MCF 10A (cell line): ENCODE results near the gene NXPH4. TPM values are rescaled to one million over a fixed set of nuclear protein-coding genes. Genes with fewer than 3 reads are reported as not detected.

ENCODE experiments used
- BruUV-seq: library from RNA; stranded (reverse); fragments of 400-500 nt; replicated peaks from 2 replicates; lab custom pipeline; 2021; lab: Mats Ljungman, UMichigan
- CTCF ChIA-PET: fragments of 300-600 bp; sonication (Branson Sonifier 250); formaldehyde crosslinking; extraction: SDS; loops from one replicate; lab custom pipeline; 2021; ENCODE audit warnings: antibody characterized with exemption, inconsistent platforms; lab: Yijun Ruan, JAX
- POLR2A ChIA-PET: fragments of 300-600, 350-650 bp; sonication (Branson Sonifier 250); formaldehyde crosslinking; extraction: SDS; loops from one replicate; lab custom pipeline; 2020; ENCODE audit warnings: antibody characterized with exemption, inconsistent platforms; lab: Yijun Ruan, JAX
- DNase-seq: peaks from one replicate; pipeline ENCODE4 v3.0.0-alpha.2; 2018; ENCODE audit not compliant: unreplicated experiment
- H3K27ac Mint-ChIP-seq: one replicate; pipeline ENCODE4 v1.8.0; 2022; ENCODE audit warnings: mild to moderate bottlenecking, low read depth, mixed read lengths; ENCODE audit not compliant: unreplicated experiment
- H3K27me3 Mint-ChIP-seq: one replicate; pipeline ENCODE4 v1.8.0; 2022; ENCODE audit warnings: mixed read lengths; ENCODE audit not compliant: insufficient read depth, unreplicated experiment
- H3K36me3 Mint-ChIP-seq: one replicate; pipeline ENCODE4 v1.8.0; 2022; ENCODE audit warnings: mild to moderate bottlenecking, moderate library complexity, mixed read lengths; ENCODE audit not compliant: insufficient read depth, unreplicated experiment
- H3K4me1 Mint-ChIP-seq: one replicate; pipeline ENCODE4 v1.8.0; 2022; ENCODE audit warnings: mixed read lengths; ENCODE audit not compliant: insufficient read depth, unreplicated experiment
- H3K4me3 Mint-ChIP-seq: one replicate; pipeline ENCODE4 v1.8.0; 2022; ENCODE audit warnings: mild to moderate bottlenecking, moderate library complexity, mixed read lengths; ENCODE audit not compliant: unreplicated experiment
- H3K9me3 Mint-ChIP-seq: one replicate; pipeline ENCODE4 v1.8.0; 2022; ENCODE audit warnings: mixed read lengths; ENCODE audit not compliant: unreplicated experiment
- CTCF ChIP-seq: fragments of 200-600 bp; IDR thresholded peaks from one replicate; pipeline ENCODE4 v1.8.0; 2022; ENCODE audit warnings: antibody characterized with exemption, mild to moderate bottlenecking; ENCODE audit not compliant: unreplicated experiment
- intact Hi-C: fragments of 100-400 bp; cut with micrococcal nuclease; formaldehyde crosslinking; loops from 2 replicates; pipeline ENCODE4 v1.14.1; 2022
- total RNA-seq: library from RNA; stranded (reverse); gene quantifications from 2 replicates; pipeline ENCODE4 v1.2.3, GENCODE V29; 2022

The NXPH4 gene
- total RNA-seq, 1 experiment from 2014 or later: 2.2 TPM

GRCh38 chr12:57222286-57223190 is 5.9 kb downstream of the NXPH4 start:
- ChIA-PET POLR2A (no interaction called here), CTCF (interaction anchor here (0.6 to 1.4 kb wide), 3 partner anchors 8 to 811 kb away, joined by 3 to 12 read pairs (median 3); no protein-coding TSS in a partner anchor)
- Mint-ChIP-seq H3K27me3 (peaks cover 50% of the 10 kb centered on the region), H3K4me1 (peaks cover 21% of the 10 kb centered on the region), H3K9me3 (no peaks in the 10 kb centered on the region), H3K27ac (no peak overlapping the region), H3K36me3 (no peaks in the 10 kb centered on the region), H3K4me3 (no peak overlapping the region)
- DNase-seq: no peak
- no TSS peak for BruUV-seq
- intact Hi-C loops: no loop called here
- no peak for TF ChIP-seq CTCF

- no peak for DNase-seq
- Mint-ChIP-seq H3K4me1 (peaks cover 12% of the 10 kb centered on the region), H3K36me3 (no peaks in the 10 kb centered on the region), H3K27ac (no peak overlapping the region), H3K9me3 (no peaks in the 10 kb centered on the region), H3K4me3 (no peak overlapping the region), H3K27me3 (peaks cover 40% of the 10 kb centered on the region)
- no peak for TF ChIP-seq CTCF
- POLR2A ChIA-PET: no interaction called here
- no TSS peak for BruUV-seq
- CTCF ChIA-PET: interaction anchor here (0.6 to 10.2 kb wide), 4 partner anchors 9 to 812 kb away, joined by 3 to 152 read pairs (median 8); no protein-coding TSS in a partner anchor
- intact Hi-C loops: no loop called here
These were observed 6.9 kb downstream of the NXPH4 start for GRCh38 chr12:57223191-57224165.

GRCh38 chr12:57224278-57224972 is 7.8 kb downstream of the NXPH4 start:
- BruUV-seq: no TSS peak
- Mint-ChIP-seq H3K9me3 (no peaks in the 10 kb centered on the region), H3K36me3 (peaks cover under 1% of the 10 kb centered on the region), H3K27ac (no peak overlapping the region), H3K27me3 (peaks cover 31% of the 10 kb centered on the region), H3K4me3 (no peak overlapping the region), H3K4me1 (peaks cover 13% of the 10 kb centered on the region)
- DNase-seq: no peak
- intact Hi-C loops: no loop called here
- ChIA-PET POLR2A (interaction anchor here (0.7 kb wide), 1 partner anchor 234 kb away, joined by 3 read pairs; no protein-coding TSS in a partner anchor), CTCF (interaction anchor here (0.6 to 10.2 kb wide), 4 partner anchors 10 to 336 kb away, joined by 3 to 152 read pairs (median 3); no protein-coding TSS in a partner anchor)
- no peak for TF ChIP-seq CTCF
